Panc1 (cell line): ENCODE results near the gene KLK15.

Source experiments
- POLR2AphosphoS5 ChIP-seq: IDR thresholded peaks from 2 replicates; pipeline ENCODE4 v1.6.1; 2012; ENCODE audit warnings: mild to moderate bottlenecking, low read depth, low read length, moderate library complexity
- SIN3A ChIP-seq: IDR thresholded peaks from 2 replicates; pipeline ENCODE4 v1.6.1; 2012; ENCODE audit warnings: low read depth, mild to moderate bottlenecking, low read length, moderate library complexity, borderline replicate concordance; ENCODE audit not compliant: insufficient read depth
- TCF7L2 ChIP-seq: IDR thresholded peaks from 2 replicates; pipeline ENCODE4 v1.6.1; 2011; ENCODE audit warnings: mild to moderate bottlenecking, low read depth, low read length, inconsistent platforms
- TF ChIP-seq, protein P1 (sequence below): fragments of 450-650 bp; IDR thresholded peaks from 2 replicates; pipeline ENCODE4 v1.5.1; 2017; ENCODE audit warnings: mild to moderate bottlenecking
- TF ChIP-seq, protein P2 (sequence below), 2 experiments: IDR thresholded peaks; 2 replicates each; pipeline ENCODE4 v1.6.1; 2011 to 2012; ENCODE audit warnings: low read depth in 2 of 2, control low read depth in 1 of 2, low read length in 1 of 2, mild to moderate bottlenecking in 1 of 2, moderate library complexity in 1 of 2; ENCODE audit not compliant: insufficient read depth in 1 of 2

DNA sequence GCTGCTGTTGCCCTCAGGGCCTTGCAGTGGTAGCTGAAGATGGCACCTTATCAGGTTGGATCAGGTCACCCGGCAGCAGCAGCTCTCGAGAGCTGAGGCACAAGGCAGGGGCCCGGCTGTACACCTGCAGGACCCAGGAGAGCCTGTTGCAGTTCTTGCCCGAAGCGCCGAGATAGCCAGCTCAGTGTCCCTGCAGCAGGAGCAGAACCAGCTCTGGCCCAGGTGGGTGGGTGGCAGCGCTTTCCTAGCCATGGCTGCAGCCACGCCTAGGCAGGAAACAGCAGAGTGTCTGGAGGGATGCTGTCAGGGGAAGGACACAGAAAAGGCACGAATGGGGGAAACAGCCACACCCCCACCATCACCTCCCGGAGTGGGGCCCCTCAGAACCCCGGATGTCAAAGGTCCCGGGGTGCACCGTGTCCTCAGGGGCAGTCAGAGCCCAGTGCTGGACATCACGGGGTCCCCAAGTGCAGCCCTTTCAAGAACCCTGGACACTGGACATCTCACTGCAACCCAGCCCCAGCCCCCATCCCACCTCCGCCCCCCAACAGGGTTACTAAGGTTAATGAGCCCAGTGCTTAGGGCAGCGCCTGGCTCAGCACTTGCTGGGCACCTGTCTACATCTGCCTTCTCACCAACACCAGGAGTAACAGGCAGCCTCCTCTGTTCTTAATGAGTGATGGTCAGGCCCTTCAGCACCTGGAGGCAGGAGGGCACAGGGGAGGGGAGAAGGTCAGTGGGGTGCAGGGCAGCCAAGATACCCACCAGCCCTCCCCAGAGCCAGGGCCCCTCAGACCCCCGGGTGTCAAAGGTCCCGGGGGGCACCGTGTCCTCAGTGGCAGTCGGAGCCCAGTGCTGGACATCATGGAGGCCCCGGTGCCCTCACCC lies 34.5 kb downstream of the KLK15 start:
- TF ChIP-seq, protein P1, sequence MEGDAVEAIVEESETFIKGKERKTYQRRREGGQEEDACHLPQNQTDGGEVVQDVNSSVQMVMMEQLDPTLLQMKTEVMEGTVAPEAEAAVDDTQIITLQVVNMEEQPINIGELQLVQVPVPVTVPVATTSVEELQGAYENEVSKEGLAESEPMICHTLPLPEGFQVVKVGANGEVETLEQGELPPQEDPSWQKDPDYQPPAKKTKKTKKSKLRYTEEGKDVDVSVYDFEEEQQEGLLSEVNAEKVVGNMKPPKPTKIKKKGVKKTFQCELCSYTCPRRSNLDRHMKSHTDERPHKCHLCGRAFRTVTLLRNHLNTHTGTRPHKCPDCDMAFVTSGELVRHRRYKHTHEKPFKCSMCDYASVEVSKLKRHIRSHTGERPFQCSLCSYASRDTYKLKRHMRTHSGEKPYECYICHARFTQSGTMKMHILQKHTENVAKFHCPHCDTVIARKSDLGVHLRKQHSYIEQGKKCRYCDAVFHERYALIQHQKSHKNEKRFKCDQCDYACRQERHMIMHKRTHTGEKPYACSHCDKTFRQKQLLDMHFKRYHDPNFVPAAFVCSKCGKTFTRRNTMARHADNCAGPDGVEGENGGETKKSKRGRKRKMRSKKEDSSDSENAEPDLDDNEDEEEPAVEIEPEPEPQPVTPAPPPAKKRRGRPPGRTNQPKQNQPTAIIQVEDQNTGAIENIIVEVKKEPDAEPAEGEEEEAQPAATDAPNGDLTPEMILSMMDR: no peak
- TF ChIP-seq POLR2AphosphoS5: no peak
- TF ChIP-seq, protein P2, sequence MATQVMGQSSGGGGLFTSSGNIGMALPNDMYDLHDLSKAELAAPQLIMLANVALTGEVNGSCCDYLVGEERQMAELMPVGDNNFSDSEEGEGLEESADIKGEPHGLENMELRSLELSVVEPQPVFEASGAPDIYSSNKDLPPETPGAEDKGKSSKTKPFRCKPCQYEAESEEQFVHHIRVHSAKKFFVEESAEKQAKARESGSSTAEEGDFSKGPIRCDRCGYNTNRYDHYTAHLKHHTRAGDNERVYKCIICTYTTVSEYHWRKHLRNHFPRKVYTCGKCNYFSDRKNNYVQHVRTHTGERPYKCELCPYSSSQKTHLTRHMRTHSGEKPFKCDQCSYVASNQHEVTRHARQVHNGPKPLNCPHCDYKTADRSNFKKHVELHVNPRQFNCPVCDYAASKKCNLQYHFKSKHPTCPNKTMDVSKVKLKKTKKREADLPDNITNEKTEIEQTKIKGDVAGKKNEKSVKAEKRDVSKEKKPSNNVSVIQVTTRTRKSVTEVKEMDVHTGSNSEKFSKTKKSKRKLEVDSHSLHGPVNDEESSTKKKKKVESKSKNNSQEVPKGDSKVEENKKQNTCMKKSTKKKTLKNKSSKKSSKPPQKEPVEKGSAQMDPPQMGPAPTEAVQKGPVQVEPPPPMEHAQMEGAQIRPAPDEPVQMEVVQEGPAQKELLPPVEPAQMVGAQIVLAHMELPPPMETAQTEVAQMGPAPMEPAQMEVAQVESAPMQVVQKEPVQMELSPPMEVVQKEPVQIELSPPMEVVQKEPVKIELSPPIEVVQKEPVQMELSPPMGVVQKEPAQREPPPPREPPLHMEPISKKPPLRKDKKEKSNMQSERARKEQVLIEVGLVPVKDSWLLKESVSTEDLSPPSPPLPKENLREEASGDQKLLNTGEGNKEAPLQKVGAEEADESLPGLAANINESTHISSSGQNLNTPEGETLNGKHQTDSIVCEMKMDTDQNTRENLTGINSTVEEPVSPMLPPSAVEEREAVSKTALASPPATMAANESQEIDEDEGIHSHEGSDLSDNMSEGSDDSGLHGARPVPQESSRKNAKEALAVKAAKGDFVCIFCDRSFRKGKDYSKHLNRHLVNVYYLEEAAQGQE (IDR thresholded peaks at IDR 0.05; ENCODE audit: insufficient read depth in 1 of 2, low read depth in 2 of 2, low read length in 1 of 2): no peak
- TF ChIP-seq SIN3A: no peak
- TF ChIP-seq TCF7L2: no peak
